KMS-11 (cell line): ENCODE results near the gene KCNAB1.

Source experiments
- H2AFZ ChIP-seq: fragments of 200-600 bp; sonication (generic); 2 replicates; pipeline ENCODE4 v1.6.1; 2016; ENCODE audit warnings: antibody characterized with exemption, mixed run types, low read depth
- H3K27ac ChIP-seq: fragments of 200-600 bp; sonication (generic); 2 replicates; pipeline ENCODE4 v1.6.1; 2016; ENCODE audit warnings: mild to moderate bottlenecking, mixed run types
- H3K27me3 ChIP-seq: fragments of 200-600 bp; sonication (generic); 2 replicates; pipeline ENCODE4 v1.6.1; 2017; ENCODE audit warnings: mild to moderate bottlenecking, low read depth, mixed run types, moderate library complexity; ENCODE audit not compliant: insufficient read depth
- H3K36me3 ChIP-seq: fragments of 200-600 bp; sonication (generic); 2 replicates; pipeline ENCODE4 v1.6.1; 2017; ENCODE audit warnings: mild to moderate bottlenecking, mixed run types; ENCODE audit not compliant: insufficient read depth
- H3K4me1 ChIP-seq: fragments of 200-600 bp; sonication (generic); 2 replicates; pipeline ENCODE4 v1.6.1; 2016; ENCODE audit warnings: mild to moderate bottlenecking, low read depth, mixed run types; ENCODE audit not compliant: poor library complexity, severe bottlenecking
- H3K4me2 ChIP-seq: fragments of 200-600 bp; sonication (generic); 2 replicates; pipeline ENCODE4 v1.7.0; 2016; ENCODE audit warnings: mild to moderate bottlenecking, mixed run types
- H3K4me3 ChIP-seq: fragments of 200-600 bp; sonication (generic); IDR thresholded peaks from 2 replicates; pipeline ENCODE4 v1.6.1; 2017; ENCODE audit warnings: low read depth, low read length, mixed read lengths; ENCODE audit not compliant: insufficient read depth
- H3K79me2 ChIP-seq: fragments of 200-600 bp; sonication (generic); 2 replicates; pipeline ENCODE4 v1.6.1; 2016; ENCODE audit warnings: low read depth, mixed run types; ENCODE audit not compliant: insufficient read depth
- H3K9ac ChIP-seq: fragments of 200-600 bp; sonication (generic); 2 replicates; pipeline ENCODE4 v1.6.1; 2016; ENCODE audit warnings: mild to moderate bottlenecking, mixed run types
- H4K20me1 ChIP-seq: fragments of 200-600 bp; sonication (generic); 2 replicates; pipeline ENCODE4 v1.6.1; 2016; ENCODE audit warnings: mild to moderate bottlenecking, mixed run types; ENCODE audit not compliant: insufficient read depth
- CTCF ChIP-seq: fragments of 200-600 bp; sonication (generic); conservative IDR thresholded peaks from 2 replicates; pipeline ENCODE4 v1.6.1; 2017; ENCODE audit warnings: low read depth, mild to moderate bottlenecking, antibody characterized with exemption, low read length, moderate library complexity, mixed read lengths

The KCNAB1 gene

DNA sequence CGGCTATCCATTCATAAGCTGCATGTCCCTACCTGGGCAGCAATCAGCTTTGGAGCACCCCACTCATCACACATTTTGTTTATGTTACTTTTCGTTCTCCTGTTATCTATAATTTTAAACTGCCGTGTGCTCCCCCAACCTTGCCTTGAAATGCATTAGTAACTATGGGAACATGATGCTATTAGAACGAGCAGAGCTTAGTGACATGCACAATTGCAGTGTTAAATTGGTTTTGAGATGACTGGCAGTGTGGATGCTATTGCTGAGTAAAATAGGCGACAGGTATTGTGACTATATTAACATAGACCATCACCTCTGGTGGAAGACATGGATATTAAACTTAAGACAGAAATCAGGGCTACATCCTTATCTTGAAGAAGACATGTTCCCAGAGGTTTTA lies 191.6 kb downstream of the KCNAB1 start:
- Histone ChIP-seq H3K79me2 (no peaks in the 10 kb centered on the region), H3K4me1 (no peaks in the 10 kb centered on the region), H4K20me1 (no peaks in the 10 kb centered on the region), H2AFZ (no peak overlapping the region), H3K9ac (no peak overlapping the region), H3K4me3 (no peak overlapping the region), H3K36me3 (no peaks in the 10 kb centered on the region), H3K27ac (no peak overlapping the region), H3K4me2 (no peak overlapping the region), H3K27me3 (no peaks in the 10 kb centered on the region)
- TF ChIP-seq CTCF: no peak

GRCh38 chr3:156316076-156316475 lies 195.7 kb downstream of the KCNAB1 start:
- Histone ChIP-seq H3K79me2 (no peaks in the 10 kb centered on the region), H3K4me2 (no peak overlapping the region), H3K27me3 (no peaks in the 10 kb centered on the region), H4K20me1 (no peaks in the 10 kb centered on the region), H3K9ac (no peak overlapping the region), H3K4me1 (no peaks in the 10 kb centered on the region), H3K36me3 (no peaks in the 10 kb centered on the region), H3K27ac (no peak overlapping the region), H3K4me3 (no peak overlapping the region), H2AFZ (no peak overlapping the region)
- no peak for TF ChIP-seq CTCF

GRCh38 chr3:156317462-156318074 lies 197.2 kb downstream of the KCNAB1 start:
- TF ChIP-seq CTCF: no peak
- Histone ChIP-seq H4K20me1 (no peaks in the 10 kb centered on the region), H3K4me2 (no peak overlapping the region), H3K9ac (no peak overlapping the region), H3K27me3 (no peaks in the 10 kb centered on the region), H3K79me2 (no peaks in the 10 kb centered on the region), H3K4me1 (no peaks in the 10 kb centered on the region), H3K36me3 (no peaks in the 10 kb centered on the region), H2AFZ (no peak overlapping the region), H3K27ac (no peak overlapping the region), H3K4me3 (no peak overlapping the region)

GRCh38 chr3:156321945-156322344 lies 201.6 kb downstream of the KCNAB1 start:
- no peak overlapping the region for H3K4me3 ChIP-seq
- H3K36me3 ChIP-seq: no peaks in the 10 kb centered on the region
- no peak overlapping the region for H3K4me2 ChIP-seq
- no peaks in the 10 kb centered on the region for H3K79me2 ChIP-seq
- H4K20me1 ChIP-seq: no peaks in the 10 kb centered on the region
- H3K9ac ChIP-seq: no peak overlapping the region
- H3K27me3 ChIP-seq: no peaks in the 10 kb centered on the region
- no peak for TF ChIP-seq CTCF
- H3K4me1 ChIP-seq: no peaks in the 10 kb centered on the region
- no peak overlapping the region for H2AFZ ChIP-seq
- no peak overlapping the region for H3K27ac ChIP-seq
